HG03460 (cell line): ENCODE measurements around the gene EIF4G3.
"Not testable (repeated sequence)": the region's sequence is repeated elsewhere in the genome, so short reads cannot be mapped to it uniquely, and the experiment has no call there.

Experiments used
- ATAC-seq: cut with Tn5 transposase; IDR thresholded peaks from one replicate; pipeline ENCODE4 v1.9.1; 2021; ENCODE audit not compliant: unreplicated experiment

Gene EIF4G3

DNA sequence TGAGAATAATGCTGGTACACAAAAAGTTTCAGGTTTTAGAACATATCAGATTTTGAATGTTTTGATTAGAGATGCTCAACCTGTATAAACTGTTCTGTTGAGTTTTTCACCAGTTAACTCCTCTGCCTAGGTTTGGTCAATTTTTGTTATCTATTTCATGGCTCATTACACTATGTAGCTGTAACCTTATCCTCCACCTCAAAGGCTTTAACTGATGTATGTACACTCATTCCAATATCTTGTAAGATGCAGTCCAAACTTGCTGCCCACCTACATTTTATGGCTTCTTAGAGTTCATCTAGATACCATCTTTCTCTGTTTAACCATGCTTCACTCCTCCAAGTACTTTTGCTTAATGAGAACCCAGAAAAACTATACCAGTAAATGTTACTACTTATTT, 107.8 kb downstream of the EIF4G3 start:
- ATAC-seq, result no peak

DNA sequence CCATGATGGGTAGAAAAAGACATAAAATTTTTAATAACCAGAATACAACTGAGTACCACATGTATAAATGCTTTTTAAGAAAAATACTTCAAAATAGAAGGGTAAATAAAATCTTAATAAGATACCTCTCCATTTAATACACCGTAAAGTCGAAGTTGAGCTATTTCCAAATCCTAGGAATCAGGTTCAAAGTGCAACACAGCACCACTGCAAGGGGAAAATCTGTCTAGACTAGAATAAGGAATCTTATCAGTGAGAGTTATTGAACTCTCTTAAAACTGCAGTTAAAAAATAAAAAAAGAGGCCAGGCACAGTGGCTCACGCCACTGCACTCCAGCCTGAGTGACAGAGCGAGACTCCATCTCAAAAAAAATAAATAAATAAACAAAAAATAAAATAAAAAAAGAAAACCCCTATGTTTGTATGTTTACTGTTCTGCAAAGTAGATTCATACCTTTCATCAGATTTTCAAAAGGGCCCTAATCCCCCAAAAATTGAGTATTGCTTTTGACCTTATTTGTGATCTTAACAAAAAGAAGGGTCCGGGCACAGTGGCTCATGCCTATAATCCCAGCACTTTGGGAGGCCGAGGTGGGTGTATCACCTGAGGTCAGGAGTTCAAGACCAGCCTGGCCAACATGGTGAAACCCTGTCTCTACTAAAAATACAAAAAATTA, 109.0 kb downstream of the EIF4G3 start:
- no peak for ATAC-seq

DNA sequence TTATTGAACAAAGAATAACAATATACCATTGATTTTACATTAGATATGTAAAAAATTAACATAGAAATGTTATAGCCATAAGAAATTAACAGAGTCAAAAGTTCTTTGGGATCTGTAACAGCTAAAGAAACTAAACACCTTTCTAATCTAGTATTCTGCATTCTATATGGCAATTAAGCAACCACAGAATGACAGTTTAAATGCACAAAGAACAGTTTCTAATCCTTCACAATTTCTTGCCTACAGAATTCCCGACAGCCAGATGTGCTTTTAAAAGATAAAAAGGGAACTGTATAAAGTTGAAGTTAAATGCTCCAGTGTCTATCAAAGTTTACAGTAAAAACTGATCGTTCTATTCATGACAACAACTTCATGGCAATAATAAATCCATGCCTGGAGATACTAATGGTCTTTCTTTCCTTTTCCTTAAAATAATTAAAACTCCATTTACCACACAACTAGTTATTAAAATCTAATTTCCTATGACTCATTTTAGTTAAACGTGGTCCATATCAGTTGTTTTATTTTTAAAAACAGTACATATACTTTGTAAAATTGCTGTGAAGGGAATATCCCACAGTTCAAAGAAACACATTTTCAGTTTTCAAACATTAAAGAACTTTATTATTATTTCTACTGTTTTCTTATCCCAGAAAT, 110.2 kb downstream of the EIF4G3 start:
- no peak for ATAC-seq

DNA sequence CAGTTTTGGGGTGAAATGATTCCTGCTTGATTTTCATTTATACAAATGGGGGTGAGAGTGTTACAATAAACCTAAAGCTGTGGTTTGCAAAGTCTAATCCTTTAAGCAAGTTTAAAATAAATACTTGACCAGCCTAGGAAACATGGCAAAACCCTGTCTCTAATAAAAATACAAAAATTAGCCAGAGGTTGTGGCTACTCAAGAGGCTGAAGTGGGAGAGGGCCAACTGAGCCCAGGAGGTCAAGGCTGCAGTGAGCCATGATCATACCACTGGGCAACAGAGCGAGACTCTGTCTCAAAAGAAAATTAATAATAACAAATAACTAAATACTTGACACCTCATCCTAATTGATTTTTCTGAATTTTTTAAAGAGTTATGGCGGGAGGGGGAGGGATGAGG, 110.8 kb downstream of the EIF4G3 start:
- no peak for ATAC-seq

DNA sequence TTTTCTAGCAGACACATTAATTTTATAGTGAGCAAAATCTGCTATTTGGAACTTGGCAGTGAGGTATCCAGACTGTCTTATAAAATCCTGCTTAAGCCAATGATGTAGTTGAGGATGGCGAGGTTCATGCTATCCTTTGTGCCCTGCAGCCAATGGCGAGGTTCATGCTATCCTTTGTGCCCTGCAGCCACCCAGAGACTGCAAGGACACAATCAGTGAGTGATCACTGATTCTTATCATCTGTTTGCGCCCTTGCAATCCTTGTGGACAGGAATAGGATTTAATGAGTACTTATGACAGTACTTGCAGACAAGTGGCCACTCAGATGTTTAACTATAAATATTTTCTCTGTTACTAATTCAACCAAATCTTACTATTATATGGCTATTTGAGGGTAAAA, 112.6 kb downstream of the EIF4G3 start:
- no peak for ATAC-seq

DNA sequence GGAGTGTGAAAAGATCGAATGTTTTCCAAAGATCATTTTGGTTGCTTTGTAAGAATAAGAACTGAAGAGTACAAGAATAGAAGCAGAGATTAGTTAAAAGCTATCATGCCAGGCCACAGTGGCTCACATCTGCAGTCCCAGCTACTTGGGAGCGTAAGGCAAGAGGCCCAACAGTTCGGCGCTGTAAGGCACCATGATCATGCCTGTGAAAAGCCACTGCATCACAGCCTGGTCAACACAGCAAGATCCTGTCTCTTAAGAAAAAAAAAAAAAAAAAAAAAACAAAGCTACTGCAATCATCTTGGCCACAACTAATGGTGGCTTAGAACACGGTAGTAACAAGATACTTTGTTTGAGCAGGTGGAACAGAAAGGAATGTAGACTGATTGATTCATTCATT, 116.2 kb downstream of the EIF4G3 start:
- ATAC-seq, result no peak

DNA sequence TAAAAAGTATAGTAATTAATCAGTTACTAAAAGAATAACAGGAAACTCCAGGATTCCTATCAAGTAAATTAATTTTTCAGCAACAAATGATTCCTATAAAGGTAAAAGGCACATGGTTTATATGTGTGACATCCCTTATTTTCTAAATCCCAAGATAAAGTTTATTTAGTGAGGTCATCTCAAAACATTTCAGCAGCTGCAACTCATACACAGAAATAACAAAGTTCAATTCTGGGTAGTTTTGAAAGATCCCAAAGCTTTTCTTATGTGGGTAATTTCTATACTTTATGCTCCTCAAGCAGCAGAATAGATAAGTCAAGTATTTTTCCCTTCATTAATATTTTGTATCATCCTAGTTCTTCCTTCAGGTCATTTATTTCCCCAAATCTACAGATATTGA, 117.7 kb downstream of the EIF4G3 start:
- ATAC-seq, result no peak

DNA sequence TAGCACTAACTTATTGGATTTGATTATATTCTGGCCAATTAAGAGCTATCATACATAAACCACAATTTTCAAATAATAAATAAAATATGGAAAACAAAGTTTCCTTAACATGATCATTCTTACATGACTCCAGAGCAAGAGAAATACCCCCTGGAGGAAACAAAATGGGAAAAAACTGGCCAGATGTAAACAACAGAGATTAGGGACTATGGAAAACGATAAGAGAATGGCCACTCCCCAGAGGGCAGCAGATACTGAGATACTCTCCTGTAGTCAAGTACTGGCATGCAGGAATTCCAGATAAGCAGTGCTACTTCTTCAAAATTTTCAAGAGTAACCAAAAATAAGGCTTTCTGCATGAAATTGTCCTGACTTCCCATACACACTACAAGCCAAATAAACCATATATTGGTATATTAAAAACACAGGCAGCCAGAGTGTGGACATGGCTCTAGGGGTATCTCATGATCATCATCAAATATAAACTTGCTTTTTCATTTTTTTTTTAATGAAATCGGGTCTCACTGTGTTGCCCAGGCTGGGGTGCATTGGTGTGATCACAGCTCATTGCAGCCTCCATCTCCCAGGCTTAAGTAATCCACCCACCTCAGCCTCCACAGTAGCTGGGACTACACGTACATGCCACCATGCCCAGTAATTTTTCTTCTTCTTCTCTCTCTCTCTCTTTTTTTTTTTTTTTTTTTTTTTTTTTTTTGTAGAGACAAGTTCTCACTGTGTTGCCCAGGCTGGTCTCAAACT, 118.5 kb downstream of the EIF4G3 start:
- ATAC-seq, result no peak

DNA sequence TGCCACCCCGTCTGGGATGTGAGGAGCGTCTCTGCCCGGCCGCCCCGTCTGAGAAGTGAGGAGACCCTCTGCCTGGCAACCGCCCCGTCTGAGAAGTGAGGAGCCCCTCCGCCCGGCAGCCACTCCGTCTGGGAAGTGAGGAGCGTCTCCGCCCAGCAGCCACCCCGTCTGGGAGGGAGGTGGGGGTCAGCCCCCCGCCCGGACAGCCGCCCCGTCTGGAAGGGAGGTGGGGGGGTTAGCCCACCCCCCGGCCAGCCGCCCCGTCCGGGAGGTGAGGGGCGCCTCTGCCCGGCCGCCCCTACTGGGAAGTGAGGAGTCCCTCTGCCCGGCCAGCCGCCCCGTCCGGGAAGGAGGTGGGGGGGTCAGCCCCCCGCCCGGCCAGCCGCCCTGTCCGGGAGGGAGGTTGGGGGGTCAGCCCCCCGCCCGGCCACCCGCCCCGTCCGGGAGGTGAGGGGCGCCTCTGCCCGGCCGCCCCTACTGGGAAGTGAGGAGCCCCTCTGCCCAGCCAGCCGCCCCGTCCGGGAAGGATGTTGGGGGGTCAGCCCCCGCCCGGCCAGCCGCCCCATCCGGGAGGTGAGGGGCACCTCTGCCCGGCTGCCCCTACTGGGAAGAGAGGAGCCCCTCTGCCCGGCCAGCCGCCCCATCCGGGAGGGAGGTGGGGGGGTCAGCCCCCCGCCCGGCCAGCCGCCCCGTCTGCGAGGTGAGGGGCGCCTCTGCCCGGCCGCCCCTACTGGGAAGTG, 123.3 kb downstream of the EIF4G3 start:
- ATAC-seq, result not testable (repeated sequence)

DNA sequence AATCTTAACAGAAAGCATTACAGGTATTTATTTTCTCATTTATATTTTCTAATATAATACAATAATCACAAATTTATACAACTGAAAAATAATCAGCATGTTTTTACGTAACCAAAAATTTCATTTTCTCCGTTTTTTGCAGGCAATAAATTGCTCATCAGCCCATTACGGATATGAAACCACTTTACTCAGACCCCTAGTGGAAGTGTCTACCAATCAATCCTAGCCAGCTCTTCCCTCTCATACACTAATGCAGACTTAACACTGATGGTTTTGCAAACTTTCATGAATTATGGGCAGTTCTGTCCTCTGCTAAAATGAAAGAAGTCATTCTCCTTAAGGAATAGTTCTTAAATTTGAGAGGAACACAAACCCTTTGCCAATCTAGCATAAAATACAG, 124.7 kb downstream of the EIF4G3 start:
- ATAC-seq, result no peak

DNA sequence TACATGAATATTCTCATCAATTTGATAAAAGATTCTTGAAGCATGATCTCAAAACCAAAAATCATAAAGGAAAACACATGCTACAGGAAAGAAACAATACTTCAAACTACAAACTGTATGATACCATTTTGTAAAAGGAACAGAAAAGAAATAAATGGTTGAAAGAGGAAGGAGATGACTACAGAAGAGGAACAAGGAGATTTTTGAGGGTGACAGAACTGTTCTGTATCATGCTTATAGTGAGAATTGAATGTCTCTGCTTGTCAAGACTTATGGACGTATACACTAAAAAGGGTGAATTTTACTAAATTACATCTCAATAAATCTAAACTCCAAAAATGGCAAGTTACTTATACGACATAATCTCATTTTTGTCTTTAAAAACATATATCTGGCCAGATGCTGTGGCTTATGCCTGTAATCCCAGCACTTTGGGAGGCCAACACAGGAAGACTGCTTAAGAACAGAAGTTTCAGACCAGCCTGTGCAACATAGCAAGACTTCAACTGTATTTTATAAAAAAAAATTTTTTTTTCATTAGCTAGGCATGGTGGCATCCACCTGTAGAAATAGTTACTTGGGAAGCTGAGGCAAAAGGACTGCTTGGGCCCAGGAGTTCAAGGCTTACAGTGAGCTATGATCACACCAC, 125.4 kb downstream of the EIF4G3 start:
- ATAC-seq, result no peak

DNA sequence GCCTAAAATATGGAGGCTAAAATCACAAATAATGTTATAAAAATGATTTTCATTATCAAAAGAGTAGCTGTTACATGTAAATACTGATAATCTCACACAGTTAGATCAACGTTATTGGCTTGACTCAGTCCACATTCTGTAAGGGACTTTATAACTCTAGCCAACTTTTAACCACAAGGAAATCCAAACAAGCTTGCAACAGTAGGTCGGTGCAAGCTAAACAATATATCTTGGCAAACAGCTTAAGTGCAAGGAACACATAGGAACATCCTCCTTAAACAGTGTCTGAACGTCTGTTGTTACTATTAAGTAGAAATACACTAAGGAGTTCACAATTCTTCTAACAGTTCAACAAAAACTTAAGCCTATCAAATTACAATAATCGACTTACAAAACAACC, 126.7 kb downstream of the EIF4G3 start:
- no peak for ATAC-seq

DNA sequence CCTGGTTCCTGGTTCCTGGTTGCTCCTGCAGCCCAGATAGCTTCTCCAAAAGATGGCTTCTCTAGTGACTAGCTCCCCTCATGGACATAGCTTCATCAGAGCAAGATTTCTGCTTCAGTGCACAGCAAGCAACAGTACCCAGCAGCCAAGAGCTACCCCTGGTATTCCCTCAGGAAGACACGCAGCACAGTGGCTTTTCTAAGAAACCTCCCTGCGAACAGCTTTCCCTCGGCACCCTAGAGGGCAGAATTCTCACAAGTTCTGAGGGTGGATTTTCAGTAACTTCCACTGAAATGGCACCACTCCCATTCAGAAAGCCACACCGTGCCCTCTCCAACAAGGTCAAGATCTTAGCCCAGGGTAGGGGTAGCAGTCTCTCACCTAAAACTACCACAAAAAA, 128.2 kb downstream of the EIF4G3 start:
- no peak for ATAC-seq

DNA sequence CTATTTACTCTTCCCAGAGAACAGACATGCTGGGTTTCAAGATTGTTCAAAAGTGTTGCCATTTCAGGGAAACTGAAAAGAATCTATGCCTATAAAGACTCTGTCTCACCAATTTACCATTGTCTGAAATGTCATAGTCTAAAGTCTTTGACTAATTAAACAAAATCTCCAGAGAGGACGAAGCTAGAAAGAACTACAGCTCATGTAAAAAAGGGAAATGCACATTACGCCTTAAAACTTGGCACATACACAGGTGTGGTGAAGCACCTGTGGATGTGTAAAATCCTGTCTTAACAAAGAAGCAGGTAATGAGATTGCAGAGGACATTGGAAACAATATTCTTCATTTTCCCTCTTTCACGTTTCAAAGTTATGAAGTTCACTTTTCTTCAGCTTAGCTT, 130.6 kb downstream of the EIF4G3 start:
- ATAC-seq, result no peak

DNA sequence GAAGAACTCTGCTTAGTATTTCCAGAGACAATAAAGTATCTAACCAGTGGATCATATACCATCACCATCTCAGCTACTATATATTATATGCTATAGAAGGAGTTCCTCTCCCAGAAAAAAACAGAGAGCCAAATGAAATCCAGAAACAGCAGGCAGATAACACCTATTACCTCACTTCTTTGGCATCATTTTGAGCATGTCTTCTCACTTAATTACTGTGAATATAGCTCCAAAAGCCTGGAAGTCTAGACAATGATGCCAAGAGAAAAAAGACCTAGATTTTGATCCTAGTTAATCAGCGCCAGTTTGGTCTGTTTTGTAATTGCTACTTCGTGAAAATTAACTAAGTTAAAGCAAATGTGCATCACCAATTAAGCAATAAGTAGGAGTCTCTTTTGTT, 131.3 kb downstream of the EIF4G3 start:
- ATAC-seq, result no peak

DNA sequence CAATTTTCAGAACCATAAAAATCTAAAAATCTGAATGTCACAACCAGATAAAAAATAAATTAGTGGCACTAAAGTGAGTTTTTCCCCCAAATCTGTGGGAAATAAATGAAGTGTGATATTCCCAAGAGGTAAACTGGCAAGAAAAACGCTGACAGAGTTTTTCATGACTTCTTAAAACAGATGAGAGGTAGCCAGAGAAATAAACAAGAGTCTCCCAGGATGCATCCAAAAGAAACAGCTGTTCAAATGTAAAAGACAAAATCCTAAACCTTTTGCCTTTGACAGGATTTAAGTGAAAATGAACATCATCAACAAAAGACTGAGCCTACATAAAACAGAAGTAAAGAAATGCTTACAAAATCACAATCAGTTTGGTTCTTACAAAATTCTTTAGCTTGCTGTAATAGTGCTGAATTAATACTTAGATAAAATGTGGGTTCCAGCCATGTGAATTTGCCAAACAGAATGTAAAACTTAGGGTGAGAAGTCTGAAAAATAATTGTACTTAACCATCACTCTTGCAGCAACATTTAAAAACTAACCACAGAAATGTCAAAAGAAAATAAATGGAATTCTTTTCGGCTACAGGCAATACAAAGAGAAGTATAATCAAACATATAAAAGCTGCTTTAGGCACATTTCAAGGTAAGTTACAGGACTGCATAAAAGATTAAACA, 133.6 kb downstream of the EIF4G3 start:
- no peak for ATAC-seq

DNA sequence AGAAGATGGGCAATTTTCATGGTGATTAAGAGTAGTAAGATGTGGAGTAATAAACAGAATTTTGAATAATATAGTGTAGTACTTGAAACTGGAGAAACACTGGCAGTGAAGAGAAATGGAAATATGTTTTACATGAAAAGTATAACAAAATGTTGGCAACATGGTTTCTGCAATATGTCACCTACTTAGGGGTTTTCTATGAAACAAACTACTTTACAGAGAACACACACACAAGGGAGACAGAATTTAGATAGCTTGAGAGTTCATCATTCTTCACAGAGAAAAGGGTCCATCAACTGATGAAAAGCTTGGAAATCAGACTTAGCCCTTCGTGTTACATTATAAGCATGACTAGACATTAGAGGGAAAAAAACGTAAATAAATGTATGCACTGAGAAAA, 135.2 kb downstream of the EIF4G3 start:
- ATAC-seq, result no peak

DNA sequence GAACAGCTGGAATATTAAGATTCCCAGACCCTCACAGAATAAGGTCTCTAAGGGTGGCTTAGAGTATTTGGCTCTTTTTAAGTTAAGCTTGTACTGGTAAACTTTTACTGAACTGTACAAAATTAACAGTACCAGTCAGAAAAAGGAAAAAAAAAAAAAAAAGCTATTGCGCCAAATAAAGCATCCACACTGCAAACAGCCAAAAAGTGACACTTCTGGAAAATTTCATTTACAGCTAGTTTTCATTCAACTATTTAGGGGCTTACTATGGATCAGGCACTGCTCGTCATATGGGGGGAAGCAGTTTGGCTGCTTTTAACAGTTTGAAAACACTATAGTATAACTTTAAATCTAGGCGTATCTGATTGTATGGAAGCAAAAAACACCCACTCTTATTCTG, 139.6 kb downstream of the EIF4G3 start:
- ATAC-seq, result no peak

DNA sequence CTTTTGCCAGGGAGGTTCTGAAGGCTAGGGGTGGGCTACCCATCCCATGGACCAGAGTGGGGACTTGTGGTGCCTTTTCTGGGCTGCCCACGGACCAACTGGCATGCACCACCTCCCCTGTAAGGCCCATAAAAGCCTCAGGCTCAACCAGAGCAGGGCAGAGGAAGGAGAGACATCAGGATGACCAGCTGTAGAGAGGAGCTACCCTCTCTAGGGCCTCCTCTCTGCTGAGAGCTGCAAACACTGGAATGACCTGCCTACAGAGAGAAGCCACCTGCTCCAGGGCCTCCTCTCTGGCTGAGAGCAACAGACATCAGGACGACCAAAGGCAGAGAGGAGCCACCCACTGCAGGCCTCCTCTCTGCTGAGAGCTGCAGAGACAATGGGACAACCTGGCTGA, 140.9 kb downstream of the EIF4G3 start:
- ATAC-seq, result no peak
